UCSD-AML1 (cell line): ENCODE measurements around the gene SERPINB8.

Experiments
- DNase-seq: peaks from one replicate; lab custom pipeline; 2025; ENCODE audit not compliant: unreplicated experiment; lab: John Stamatoyannopoulos, UW

Gene SERPINB8

DNA sequence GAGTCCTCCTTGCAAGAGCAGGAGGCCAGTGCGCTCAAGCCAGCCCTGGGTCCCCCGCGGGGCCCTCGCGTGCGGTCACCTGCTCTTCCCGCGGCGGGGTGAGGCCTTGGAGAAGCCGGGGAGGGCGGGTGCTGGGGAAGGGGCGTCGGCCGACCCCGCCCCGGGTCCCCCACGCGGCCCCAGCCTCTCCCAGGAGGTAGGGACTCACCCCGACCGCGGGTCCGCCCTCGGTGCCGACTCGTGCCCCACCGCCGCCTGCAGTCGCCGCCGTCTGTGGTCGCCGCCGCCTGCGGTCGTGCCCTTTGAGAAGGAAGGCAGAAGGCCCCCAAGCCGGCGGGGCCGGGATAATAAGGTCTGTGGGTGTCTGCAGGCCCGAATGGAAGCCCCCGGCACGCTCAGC, 32.7 kb downstream of the SERPINB8 start:
- no peak for DNase-seq

GRCh38 chr18:64009305-64009704, 39.4 kb downstream of the SERPINB8 start:
- no peak for DNase-seq

DNA sequence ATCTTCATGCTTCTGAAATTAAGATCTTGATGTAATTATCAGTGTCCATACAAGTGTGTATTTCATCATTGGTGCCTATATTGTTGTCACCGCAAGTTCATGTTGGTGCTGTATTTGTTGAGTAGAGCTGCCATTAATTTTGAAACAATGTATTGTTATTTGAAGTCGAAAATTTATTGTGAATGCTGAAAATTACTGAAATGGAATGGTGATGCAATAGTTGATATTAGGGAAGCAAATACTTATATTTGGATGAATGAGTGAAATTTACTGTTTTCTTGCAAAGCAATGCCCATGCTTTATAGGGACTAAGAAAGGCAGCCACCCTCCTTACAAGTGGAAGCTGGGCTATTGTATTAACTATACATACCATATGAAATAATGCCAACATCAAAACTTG, 41.6 kb downstream of the SERPINB8 start:
- no peak for DNase-seq

DNA sequence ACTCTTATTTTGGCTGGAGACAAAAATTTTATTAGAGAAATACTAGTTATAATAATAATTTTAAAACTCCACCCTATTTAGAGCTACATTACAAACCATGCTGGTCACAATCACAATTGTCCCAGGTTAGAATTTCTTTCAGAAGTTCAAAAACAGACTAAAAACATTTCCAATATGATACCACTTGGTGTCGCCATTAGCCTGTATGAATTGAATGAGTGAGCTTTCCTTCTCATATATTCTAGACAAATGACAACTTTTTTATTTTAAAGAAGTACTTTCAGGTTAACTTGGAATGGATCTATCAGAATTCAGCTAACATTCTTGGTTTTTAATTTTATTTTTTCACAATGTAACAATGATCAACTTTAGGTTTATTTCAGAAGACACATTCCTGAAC, 48.0 kb downstream of the SERPINB8 start:
- DNase-seq: no peak

DNA sequence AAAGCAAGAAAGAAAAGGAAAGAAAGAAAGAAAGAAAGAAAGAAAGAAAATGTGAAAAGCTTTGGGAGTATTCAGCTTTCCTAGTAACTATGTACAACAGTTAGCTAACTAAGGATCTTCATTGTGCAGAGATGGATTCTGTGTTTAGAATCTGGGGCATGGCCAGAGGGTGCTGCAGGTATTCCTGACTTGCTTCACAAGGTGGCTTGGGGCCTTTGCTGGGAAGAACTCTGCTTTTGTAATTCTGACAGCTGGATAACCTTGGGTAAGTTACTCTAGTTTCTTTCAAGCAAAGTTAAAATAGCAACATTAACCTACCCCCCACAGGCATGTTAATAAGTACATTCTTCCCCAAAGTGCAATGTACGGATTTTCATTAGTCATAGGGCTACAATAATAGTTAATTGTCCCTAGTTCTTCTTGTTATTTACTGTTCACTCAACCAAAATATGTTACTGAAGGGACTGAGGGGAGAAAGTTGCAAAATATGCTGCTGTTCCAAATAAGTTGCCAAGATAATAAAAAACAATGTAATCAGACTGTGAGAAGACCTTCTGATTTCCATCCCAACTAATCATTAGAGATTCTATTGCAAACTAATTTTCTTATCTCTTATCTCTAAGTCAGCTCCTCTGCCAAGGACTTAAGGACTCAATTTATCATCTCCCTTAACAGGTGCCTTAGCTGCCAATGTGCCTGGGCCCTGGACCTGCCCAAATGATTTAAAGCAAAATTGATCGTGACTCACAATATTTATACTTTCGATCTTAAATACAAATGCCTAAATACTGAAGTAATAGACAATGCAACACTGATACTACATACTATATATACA, 50.3 kb downstream of the SERPINB8 start:
- no peak for DNase-seq

DNA sequence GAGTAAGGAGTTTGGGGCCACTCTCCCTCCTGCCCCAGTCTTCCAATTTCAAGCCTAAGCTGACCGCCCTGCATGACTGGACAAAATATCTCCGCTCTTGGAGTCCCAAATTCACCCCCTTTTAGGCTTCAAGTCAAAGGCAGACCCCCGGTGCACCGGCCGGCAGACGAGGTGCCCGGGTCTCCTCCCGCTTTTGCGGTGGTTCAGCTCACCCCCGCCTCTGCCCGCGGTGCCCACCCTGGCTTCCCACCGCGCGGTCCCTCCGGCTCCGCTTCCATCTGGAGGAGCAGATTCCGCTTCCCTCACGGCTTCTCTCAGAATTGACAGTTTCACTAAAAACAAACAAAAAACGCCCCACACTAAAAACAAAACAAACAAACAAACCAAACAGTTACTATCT, 56.5 kb downstream of the SERPINB8 start:
- no peak for DNase-seq

GRCh38 chr18:64027931-64028695, 58.2 kb downstream of the SERPINB8 start:
- no peak for DNase-seq

DNA sequence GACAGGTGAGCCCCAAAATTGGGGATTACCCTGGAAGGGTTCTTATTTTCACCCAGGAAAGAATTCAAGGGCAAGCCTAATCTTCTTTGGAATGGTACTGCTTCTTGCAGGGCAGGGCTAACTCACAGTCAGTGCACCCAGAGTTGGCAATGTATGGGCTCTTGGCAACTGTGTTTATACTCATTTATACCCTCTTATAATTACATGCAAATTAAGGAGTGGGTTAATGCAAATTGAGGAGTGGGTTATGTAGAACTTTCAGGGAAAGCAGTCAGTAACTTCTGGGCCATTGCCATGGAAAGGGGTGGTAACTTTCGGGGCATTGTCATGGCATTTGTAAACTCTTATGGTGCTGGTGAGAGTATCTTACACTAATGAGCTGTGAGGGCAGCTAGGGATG, 59.2 kb downstream of the SERPINB8 start:
- DNase-seq: no peak

- DNase-seq: no peak
These were observed 61.5 kb downstream of the SERPINB8 start for GRCh38 chr18:64031411-64031810.

- DNase-seq: no peak
These were observed 62.4 kb downstream of the SERPINB8 start for GRCh38 chr18:64032312-64032711.

DNA sequence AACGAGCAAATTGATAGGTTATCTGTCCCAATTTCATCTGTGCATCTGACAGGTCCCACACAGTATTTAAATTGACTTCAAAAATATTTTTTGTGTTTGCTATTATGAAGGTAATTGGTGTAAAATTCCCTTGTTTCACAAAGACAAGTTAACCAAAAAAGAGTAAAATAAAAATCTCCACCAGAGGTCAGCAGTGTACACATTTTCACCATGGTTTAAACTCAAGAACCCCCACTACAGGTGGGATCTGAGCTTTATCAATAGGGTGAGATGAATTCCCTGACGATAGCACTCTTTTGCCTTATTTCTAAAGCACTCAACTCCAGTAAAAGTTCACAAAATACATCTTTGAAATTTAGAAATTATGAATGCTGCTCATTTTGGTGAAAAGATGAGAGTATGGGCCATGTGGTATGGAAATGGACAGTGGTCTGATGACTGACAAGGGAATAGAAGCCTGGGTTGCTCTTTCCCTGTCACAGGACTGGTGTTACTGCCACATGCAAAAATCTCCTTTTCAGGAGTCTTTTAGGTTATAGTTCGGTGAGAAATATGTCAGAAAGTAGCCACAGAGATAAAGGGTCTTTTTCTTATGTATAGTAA, 68.0 kb downstream of the SERPINB8 start:
- no peak for DNase-seq
